Suprapubic skin (tissue), 4 donors: ENCODE data around the gene FKBP8. TPM values are rescaled to one million over a fixed set of nuclear protein-coding genes. Genes with fewer than 3 reads are reported as not detected.
A peak's percentile ranks its signal among the peaks of the same experiment; 100 is the strongest.

Experiments
- DNase-seq, 2 donors: peaks; one replicate each; pipeline ENCODE4 v3.0.0-alpha.2; 2019; ENCODE audit warnings: low spot score in 2 of 2
- H3K27ac ChIP-seq: fragments of 200-600 bp; sonication (generic); one replicate; pipeline ENCODE4 v1.5.1; 2019
- H3K27me3 ChIP-seq: fragments of 200-600 bp; sonication (generic); one replicate; pipeline ENCODE4 v1.5.1; 2019
- H3K36me3 ChIP-seq: fragments of 200-600 bp; sonication (generic); one replicate; pipeline ENCODE4 v1.5.1; 2019
- H3K4me1 ChIP-seq: fragments of 200-600 bp; sonication (generic); one replicate; pipeline ENCODE4 v1.5.1; 2019
- H3K4me3 ChIP-seq: fragments of 200-600 bp; sonication (generic); one replicate; pipeline ENCODE4 v1.5.1; 2019; ENCODE audit warnings: mild to moderate bottlenecking
- H3K9me3 ChIP-seq: fragments of 200-600 bp; sonication (generic); one replicate; pipeline ENCODE4 v1.5.1; 2019
- EP300 ChIP-seq: sonication (generic); formaldehyde crosslinking; IDR thresholded peaks from one replicate; pipeline ENCODE4 v1.6.1; 2017; ENCODE audit warnings: antibody characterized with exemption
- POLR2A ChIP-seq, 2 donors: fragments of 450-650 bp; IDR thresholded peaks; one replicate each; pipeline ENCODE4 v1.6.1; 2017; ENCODE audit warnings: antibody characterized with exemption in 2 of 2, mild to moderate bottlenecking in 2 of 2, moderate library complexity in 2 of 2
- POLR2AphosphoS5 ChIP-seq, 3 donors: sonication (generic); formaldehyde crosslinking; IDR thresholded peaks; one replicate each; pipeline ENCODE4 v1.6.1; 2017; ENCODE audit warnings: antibody characterized with exemption in 3 of 3
- WGBS: methylation state at CpG from one replicate; pipeline ENCODE4 v1.1.5; 2018; 5-methylcytosine and 5-hydroxymethylcytosine counted together
- total RNA-seq, 4 donors: library from RNA; depleted of rRNA; stranded (reverse); fragments of >200 nt; gene quantifications; one replicate each; pipeline ENCODE4 v1.1.0, GENCODE V29; 2016
- TF ChIP-seq, protein P1 (sequence below), 2 donors: fragments of 200-600 bp in 1 of 2; fragments of 450-650 bp in 1 of 2; sonication (generic) in 1 of 2; IDR thresholded peaks; one replicate each; pipeline ENCODE4 v1.5.1; 2016 to 2019; ENCODE audit warnings: antibody characterized with exemption in 2 of 2, mild to moderate bottlenecking in 1 of 2, moderate library complexity in 1 of 2

The FKBP8 gene
- total RNA-seq, 4 donors from 2014 or later = 194 to 217 (median 203) TPM

DNA sequence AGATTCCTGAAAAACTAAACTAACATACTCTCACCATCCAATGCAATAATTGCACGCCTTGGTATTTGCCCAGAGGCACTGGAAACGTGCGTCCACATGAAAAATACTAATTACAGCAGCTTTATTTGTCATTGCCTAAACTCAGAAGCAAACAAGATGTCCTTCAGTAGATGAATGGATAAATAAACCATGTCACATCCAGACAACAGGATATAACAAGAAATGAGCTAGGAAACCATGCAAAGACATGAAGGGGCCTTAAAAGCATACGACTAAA is 46.5 kb downstream of the FKBP8 start:
- Histone ChIP-seq H3K27ac (peak overlapping the region; percentile 64), H3K4me3 (no peak overlapping the region), H3K4me1 (peaks cover 79% of the 10 kb centered on the region), H3K36me3 (no peaks in the 10 kb centered on the region), H3K27me3 (no peaks in the 10 kb centered on the region), H3K9me3 (no peaks in the 10 kb centered on the region)
- 59% methylated on average over 4 of the region's 4 CpGs for WGBS
- no peak for TF ChIP-seq EP300
- TF ChIP-seq, protein P1, sequence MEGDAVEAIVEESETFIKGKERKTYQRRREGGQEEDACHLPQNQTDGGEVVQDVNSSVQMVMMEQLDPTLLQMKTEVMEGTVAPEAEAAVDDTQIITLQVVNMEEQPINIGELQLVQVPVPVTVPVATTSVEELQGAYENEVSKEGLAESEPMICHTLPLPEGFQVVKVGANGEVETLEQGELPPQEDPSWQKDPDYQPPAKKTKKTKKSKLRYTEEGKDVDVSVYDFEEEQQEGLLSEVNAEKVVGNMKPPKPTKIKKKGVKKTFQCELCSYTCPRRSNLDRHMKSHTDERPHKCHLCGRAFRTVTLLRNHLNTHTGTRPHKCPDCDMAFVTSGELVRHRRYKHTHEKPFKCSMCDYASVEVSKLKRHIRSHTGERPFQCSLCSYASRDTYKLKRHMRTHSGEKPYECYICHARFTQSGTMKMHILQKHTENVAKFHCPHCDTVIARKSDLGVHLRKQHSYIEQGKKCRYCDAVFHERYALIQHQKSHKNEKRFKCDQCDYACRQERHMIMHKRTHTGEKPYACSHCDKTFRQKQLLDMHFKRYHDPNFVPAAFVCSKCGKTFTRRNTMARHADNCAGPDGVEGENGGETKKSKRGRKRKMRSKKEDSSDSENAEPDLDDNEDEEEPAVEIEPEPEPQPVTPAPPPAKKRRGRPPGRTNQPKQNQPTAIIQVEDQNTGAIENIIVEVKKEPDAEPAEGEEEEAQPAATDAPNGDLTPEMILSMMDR (IDR thresholded peaks at IDR 0.05) = no peak
- no peak for DNase-seq

DNA sequence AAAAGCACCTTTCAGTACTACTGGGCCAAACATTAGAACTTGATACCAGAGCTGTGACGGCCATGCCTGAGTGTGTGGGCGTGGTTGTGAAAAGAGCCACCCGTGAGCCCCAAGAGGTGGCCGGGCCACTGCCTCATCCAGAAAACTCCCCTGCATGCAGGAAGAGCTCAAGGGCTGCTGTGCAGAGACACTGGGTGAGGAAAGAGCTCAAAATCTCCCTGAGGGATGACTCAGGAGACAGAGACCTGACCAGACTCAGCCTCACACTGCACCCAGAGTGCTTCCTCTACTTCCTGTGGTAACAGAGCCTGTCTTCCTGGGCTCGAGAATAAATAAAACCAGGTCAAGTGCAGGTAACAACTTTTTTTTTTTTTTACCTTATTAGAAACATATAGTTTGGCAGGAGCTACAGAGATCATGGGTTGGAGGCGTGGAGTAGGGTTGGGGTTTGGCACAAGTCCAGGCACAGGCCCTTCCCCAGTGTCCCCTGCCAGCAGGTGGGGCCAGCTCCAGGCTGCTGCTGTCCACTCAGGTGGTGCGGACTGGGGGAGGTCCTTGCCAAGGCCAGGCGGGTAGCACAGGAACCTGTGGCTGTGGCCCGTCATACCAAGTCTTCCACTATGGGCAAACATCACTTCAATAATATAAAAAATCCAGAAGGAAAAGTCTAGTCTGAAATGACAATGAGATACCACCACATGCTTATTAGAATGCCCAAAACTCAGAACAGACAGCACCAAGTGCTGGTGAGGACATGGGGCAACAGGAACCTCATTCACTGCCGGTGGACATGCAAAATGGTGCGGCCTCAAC is 47.0 kb downstream of the FKBP8 start:
- no peak for TF ChIP-seq EP300
- no peak for TF ChIP-seq POLR2A (IDR thresholded peaks at IDR 0.05)
- TF ChIP-seq, protein P1 (IDR thresholded peaks at IDR 0.05) = no peak
- TF ChIP-seq POLR2AphosphoS5 (IDR thresholded peaks at IDR 0.05) = no peak
- Histone ChIP-seq H3K4me1 (peaks cover 74% of the 10 kb centered on the region), H3K27ac (peak overlapping the region; percentile 64), H3K9me3 (no peaks in the 10 kb centered on the region), H3K36me3 (no peaks in the 10 kb centered on the region), H3K4me3 (no peak overlapping the region), H3K27me3 (no peaks in the 10 kb centered on the region)
- 52% methylated on average over 11 of the region's 11 CpGs for WGBS
- DNase-seq = no peak

DNA sequence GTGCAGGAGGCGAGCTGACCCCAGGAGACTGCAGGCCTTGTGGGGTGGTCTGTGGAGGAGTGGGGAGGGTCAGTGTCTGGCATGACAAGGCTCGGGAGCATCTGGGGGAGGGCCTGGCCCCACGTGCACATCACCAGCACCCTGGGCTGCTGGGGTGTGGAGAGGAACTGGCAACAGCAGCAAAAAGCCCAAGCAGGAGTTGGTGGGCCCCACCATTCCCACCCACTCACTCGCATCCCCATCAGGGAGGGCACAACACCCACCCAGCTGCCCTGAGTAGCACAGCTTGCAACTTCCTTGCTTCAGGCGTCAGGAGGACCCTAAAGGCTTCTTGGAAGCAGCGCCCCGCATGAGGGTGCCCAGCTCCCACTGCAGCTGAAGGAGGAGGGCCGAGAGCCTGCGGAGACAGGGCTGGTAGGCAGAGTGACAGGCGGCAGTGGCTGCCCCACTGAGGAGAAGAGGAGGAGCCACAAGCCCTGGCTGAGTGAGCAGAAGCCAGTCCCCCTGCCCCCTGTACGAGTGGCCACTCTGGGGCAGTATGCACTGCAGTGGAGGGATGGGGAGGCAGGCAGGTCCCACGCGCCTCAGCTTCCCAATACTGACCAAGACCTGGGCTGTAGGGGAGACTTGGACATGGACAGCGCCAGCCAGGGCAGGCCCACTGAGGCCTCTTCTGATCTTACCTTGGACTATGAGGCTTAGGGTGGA is 48.0 kb downstream of the FKBP8 start:
- H3K4me1 ChIP-seq = peaks cover 63% of the 10 kb centered on the region
- H3K9me3 ChIP-seq = no peaks in the 10 kb centered on the region
- no peaks in the 10 kb centered on the region for H3K27me3 ChIP-seq
- H3K27ac ChIP-seq = peak overlapping the region; percentile 64
- DNase-seq = no peak
- H3K36me3 ChIP-seq = no peaks in the 10 kb centered on the region
- TF ChIP-seq, protein P1 (IDR thresholded peaks at IDR 0.05) = no peak
- no peak for TF ChIP-seq POLR2AphosphoS5 (IDR thresholded peaks at IDR 0.05)
- TF ChIP-seq POLR2A (IDR thresholded peaks at IDR 0.05) = no peak
- no peak for TF ChIP-seq EP300
- 57% methylated on average over 9 of the region's 14 CpGs for WGBS
- H3K4me3 ChIP-seq = no peak overlapping the region

DNA sequence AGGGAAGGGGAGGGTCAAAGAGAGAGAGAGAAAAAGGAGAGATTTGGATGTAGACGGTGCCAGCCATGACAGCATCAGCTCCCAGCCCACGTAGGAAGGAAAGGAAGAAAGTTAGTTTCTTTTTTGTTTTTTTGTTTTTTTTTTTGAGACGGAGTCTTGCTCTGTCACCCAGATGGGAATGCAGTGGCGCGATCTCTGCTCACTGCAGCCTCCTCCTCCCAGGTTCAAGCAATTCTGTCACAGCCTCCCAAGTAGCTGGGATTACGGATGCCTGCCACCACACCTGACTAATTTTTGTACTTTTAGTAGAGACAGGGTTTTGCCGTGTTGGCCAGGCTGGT is 49.1 kb downstream of the FKBP8 start:
- TF ChIP-seq POLR2AphosphoS5 (IDR thresholded peaks at IDR 0.05) = no peak
- TF ChIP-seq POLR2A (IDR thresholded peaks at IDR 0.05) = no peak
- no peak for TF ChIP-seq EP300
- TF ChIP-seq, protein P1 (IDR thresholded peaks at IDR 0.05) = no peak
- no peaks in the 10 kb centered on the region for H3K9me3 ChIP-seq
- peaks cover 55% of the 10 kb centered on the region for H3K4me1 ChIP-seq
- no peaks in the 10 kb centered on the region for H3K27me3 ChIP-seq
- no peak for DNase-seq
- 47% methylated on average over 7 of the region's 7 CpGs for WGBS
- H3K4me3 ChIP-seq = no peak overlapping the region
- peak overlapping the region; percentile 7 for H3K27ac ChIP-seq
- H3K36me3 ChIP-seq = no peaks in the 10 kb centered on the region

DNA sequence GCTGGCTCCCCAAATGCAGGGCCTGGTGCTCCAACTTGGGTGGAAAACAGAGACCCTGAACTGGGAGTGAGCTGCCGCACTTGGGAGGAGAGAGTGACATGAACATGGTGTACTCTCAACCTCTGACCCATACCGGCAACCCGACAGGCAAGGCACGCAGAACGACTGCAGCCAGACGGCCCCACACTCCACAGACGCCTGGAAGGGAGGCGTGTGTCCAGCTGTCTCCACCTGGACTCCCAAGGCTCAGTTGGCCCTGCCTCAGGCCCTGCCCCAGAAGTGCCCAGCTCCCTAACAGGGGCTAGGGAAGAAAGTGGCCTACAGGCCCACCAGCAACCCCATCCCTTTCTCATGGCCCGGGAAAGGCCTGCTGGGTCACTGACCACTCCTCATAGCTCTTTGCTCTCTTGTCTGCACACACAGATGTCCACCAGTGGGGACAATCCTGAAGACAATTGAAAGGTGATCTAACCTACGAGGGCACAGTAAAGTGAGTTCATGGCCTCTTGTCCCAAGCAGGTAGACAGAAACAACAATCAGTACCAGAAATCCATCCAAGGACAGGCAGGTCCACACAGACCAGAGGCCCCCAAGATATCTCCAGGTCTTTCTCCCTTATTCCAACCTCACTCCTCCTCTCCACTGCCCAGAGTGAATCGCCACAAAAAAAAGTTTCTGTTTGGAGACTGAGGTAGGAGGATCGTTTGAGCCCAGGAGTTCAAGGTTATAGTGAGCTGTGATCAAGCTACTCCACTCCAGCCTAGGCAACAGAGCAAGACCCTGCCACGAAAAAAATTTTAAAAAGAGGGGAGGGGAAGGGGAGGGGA is 49.7 kb downstream of the FKBP8 start:
- no peak for DNase-seq
- 78% methylated on average over 13 of the region's 13 CpGs for WGBS
- Histone ChIP-seq H3K27me3 (no peaks in the 10 kb centered on the region), H3K4me1 (peaks cover 56% of the 10 kb centered on the region), H3K4me3 (no peak overlapping the region), H3K36me3 (no peaks in the 10 kb centered on the region), H3K9me3 (no peaks in the 10 kb centered on the region), H3K27ac (peak overlapping the region; percentile 7)
- no peak for TF ChIP-seq POLR2A (IDR thresholded peaks at IDR 0.05)
